GM23338 (cell line): Measurements from ENCODE around the gene KIF2C.

Experiments used
- EZH2 ChIP-seq: fragments of 200-600 bp; sonication (generic); IDR thresholded peaks from one replicate; pipeline ENCODE4 v1.8.0; 2017; ENCODE audit warnings: antibody characterized with exemption, mild to moderate bottlenecking, low read depth; ENCODE audit not compliant: unreplicated experiment
- JUNB ChIP-seq: IDR thresholded peaks from one replicate; pipeline ENCODE4 v1.6.1; 2016; ENCODE audit warnings: antibody characterized with exemption; ENCODE audit not compliant: unreplicated experiment
- POLR2AphosphoS5 ChIP-seq: IDR thresholded peaks from 2 replicates; pipeline ENCODE4 v1.6.1; 2016; ENCODE audit warnings: antibody characterized with exemption, low read depth
- TF ChIP-seq, protein P1 (sequence below), 2 experiments: fragments of 200-600 bp in 1 of 2; sonication (generic) in 1 of 2; conservative IDR thresholded peaks; 2 replicates each; pipeline versions ENCODE4 v1.5.1 to v1.6.1; 2016 to 2017; ENCODE audit warnings: antibody characterized with exemption in 2 of 2, low read depth in 2 of 2, mild to moderate bottlenecking in 2 of 2, moderate library complexity in 1 of 2
- TF ChIP-seq, protein P2 (sequence below): fragments of 250-450 bp; sonication (Bioruptor Pico); IDR thresholded peaks from 2 replicates; pipeline ENCODE4 v1.5.0; 2020; ENCODE audit warnings: mild to moderate bottlenecking, moderate library complexity

DNA sequence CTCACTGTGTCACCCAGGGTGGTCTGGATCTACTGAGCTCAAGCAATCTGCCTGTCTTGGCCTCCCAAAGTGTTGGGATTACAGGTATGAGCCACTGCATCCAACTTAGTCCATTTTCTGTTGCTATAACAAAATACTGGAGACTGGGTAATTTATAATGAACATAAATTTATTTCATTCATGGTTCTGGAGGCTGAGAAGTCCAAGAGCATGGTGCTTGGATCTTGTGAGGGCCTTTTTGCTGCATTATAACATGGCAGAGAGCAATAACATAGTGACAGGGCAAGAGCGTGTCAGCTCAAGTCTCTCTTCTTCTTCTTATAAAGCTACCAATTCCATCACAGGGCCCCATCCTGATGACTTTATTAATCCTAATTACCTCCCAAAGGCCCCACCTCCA lies 3.6 kb upstream of the KIF2C start:
- TF ChIP-seq, protein P1, sequence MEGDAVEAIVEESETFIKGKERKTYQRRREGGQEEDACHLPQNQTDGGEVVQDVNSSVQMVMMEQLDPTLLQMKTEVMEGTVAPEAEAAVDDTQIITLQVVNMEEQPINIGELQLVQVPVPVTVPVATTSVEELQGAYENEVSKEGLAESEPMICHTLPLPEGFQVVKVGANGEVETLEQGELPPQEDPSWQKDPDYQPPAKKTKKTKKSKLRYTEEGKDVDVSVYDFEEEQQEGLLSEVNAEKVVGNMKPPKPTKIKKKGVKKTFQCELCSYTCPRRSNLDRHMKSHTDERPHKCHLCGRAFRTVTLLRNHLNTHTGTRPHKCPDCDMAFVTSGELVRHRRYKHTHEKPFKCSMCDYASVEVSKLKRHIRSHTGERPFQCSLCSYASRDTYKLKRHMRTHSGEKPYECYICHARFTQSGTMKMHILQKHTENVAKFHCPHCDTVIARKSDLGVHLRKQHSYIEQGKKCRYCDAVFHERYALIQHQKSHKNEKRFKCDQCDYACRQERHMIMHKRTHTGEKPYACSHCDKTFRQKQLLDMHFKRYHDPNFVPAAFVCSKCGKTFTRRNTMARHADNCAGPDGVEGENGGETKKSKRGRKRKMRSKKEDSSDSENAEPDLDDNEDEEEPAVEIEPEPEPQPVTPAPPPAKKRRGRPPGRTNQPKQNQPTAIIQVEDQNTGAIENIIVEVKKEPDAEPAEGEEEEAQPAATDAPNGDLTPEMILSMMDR (conservative IDR thresholded peaks at IDR 0.05; ENCODE audit: low read depth in 2 of 2), result no peak
- TF ChIP-seq, protein P2, sequence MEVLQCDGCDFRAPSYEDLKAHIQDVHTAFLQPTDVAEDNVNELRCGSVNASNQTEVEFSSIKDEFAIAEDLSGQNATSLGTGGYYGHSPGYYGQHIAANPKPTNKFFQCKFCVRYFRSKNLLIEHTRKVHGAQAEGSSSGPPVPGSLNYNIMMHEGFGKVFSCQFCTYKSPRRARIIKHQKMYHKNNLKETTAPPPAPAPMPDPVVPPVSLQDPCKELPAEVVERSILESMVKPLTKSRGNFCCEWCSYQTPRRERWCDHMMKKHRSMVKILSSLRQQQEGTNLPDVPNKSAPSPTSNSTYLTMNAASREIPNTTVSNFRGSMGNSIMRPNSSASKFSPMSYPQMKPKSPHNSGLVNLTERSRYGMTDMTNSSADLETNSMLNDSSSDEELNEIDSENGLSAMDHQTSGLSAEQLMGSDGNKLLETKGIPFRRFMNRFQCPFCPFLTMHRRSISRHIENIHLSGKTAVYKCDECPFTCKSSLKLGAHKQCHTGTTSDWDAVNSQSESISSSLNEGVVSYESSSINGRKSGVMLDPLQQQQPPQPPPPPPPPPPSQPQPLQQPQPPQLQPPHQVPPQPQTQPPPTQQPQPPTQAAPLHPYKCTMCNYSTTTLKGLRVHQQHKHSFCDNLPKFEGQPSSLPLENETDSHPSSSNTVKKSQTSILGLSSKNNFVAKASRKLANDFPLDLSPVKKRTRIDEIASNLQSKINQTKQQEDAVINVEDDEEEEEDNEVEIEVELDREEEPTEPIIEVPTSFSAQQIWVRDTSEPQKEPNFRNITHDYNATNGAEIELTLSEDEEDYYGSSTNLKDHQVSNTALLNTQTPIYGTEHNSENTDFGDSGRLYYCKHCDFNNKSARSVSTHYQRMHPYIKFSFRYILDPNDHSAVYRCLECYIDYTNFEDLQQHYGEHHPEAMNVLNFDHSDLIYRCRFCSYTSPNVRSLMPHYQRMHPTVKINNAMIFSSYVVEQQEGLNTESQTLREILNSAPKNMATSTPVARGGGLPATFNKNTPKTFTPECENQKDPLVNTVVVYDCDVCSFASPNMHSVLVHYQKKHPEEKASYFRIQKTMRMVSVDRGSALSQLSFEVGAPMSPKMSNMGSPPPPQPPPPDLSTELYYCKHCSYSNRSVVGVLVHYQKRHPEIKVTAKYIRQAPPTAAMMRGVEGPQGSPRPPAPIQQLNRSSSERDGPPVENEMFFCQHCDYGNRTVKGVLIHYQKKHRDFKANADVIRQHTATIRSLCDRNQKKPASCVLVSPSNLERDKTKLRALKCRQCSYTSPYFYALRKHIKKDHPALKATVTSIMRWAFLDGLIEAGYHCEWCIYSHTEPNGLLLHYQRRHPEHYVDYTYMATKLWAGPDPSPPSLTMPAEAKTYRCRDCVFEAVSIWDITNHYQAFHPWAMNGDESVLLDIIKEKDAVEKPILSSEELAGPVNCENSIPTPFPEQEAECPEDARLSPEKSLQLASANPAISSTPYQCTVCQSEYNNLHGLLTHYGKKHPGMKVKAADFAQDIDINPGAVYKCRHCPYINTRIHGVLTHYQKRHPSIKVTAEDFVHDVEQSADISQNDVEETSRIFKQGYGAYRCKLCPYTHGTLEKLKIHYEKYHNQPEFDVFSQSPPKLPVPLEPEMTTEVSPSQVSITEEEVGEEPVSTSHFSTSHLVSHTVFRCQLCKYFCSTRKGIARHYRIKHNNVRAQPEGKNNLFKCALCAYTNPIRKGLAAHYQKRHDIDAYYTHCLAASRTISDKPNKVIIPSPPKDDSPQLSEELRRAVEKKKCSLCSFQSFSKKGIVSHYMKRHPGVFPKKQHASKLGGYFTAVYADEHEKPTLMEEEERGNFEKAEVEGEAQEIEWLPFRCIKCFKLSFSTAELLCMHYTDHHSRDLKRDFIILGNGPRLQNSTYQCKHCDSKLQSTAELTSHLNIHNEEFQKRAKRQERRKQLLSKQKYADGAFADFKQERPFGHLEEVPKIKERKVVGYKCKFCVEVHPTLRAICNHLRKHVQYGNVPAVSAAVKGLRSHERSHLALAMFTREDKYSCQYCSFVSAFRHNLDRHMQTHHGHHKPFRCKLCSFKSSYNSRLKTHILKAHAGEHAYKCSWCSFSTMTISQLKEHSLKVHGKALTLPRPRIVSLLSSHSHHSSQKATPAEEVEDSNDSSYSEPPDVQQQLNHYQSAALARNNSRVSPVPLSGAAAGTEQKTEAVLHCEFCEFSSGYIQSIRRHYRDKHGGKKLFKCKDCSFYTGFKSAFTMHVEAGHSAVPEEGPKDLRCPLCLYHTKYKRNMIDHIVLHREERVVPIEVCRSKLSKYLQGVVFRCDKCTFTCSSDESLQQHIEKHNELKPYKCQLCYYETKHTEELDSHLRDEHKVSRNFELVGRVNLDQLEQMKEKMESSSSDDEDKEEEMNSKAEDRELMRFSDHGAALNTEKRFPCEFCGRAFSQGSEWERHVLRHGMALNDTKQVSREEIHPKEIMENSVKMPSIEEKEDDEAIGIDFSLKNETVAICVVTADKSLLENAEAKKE (CRISPR knock-in tag), result no peak
- no peak for TF ChIP-seq EZH2
- TF ChIP-seq POLR2AphosphoS5, result no peak
- TF ChIP-seq JUNB, result no peak
